GM12878 (cell line): ENCODE results near the gene PCNX1. TPM values are rescaled to one million over a fixed set of nuclear protein-coding genes. Genes with fewer than 3 reads are reported as not detected.

Experiments used
- BRCA1 ChIP-seq: IDR thresholded peaks from 2 replicates; pipeline ENCODE4 v1.6.1; 2011; ENCODE audit warnings: low read depth, low read length, improper control_type of control experiment
- CREB1 ChIP-seq: IDR thresholded peaks from 2 replicates; pipeline ENCODE4 v1.6.1; 2012; ENCODE audit warnings: low read depth, mild to moderate bottlenecking, inconsistent platforms
- EED ChIP-seq: sonication (generic); IDR thresholded peaks from 2 replicates; pipeline ENCODE4 v1.6.1; 2016; ENCODE audit warnings: antibody characterized with exemption, low read depth
- FOS ChIP-seq: IDR thresholded peaks from 3 replicates; pipeline ENCODE4 v1.6.1; 2011; ENCODE audit warnings: borderline replicate concordance; ENCODE audit not compliant: insufficient read length; ENCODE audit errors: extremely low read depth
- KDM1A ChIP-seq: fragments of 200-600 bp; sonication (generic); IDR thresholded peaks from 2 replicates; pipeline ENCODE4 v1.6.1; 2016; ENCODE audit warnings: borderline replicate concordance
- KLF5 ChIP-seq: fragments of 450-650 bp; IDR thresholded peaks from 2 replicates; pipeline ENCODE4 v1.6.1; 2014; ENCODE audit warnings: mild to moderate bottlenecking; ENCODE audit not compliant: partially characterized antibody
- MLLT1 ChIP-seq: fragments of 450-650 bp; IDR thresholded peaks from 2 replicates; pipeline ENCODE4 v1.6.1; 2016; ENCODE audit warnings: mild to moderate bottlenecking
- NBN ChIP-seq: fragments of 450-650 bp; IDR thresholded peaks from 2 replicates; pipeline ENCODE4 v1.6.1; 2016
- NFYA ChIP-seq: IDR thresholded peaks from 2 replicates; pipeline ENCODE4 v1.6.1; 2011; ENCODE audit warnings: low read depth, mild to moderate bottlenecking, low read length, improper control_type of control experiment, borderline replicate concordance
- NR2C1 ChIP-seq: fragments of 450-650 bp; IDR thresholded peaks from 2 replicates; pipeline ENCODE4 v1.6.1; 2017; ENCODE audit warnings: antibody characterized with exemption, mild to moderate bottlenecking, moderate library complexity
- RELA ChIP-seq: fragments of 450-650 bp; IDR thresholded peaks from 2 replicates; pipeline ENCODE4 v1.8.0; 2014; ENCODE audit warnings: borderline replicate concordance; ENCODE audit not compliant: partially characterized antibody
- SKIL ChIP-seq: fragments of 450-650 bp; IDR thresholded peaks from 2 replicates; pipeline ENCODE4 v1.6.1; 2017; ENCODE audit warnings: mild to moderate bottlenecking, low read depth, inconsistent platforms; ENCODE audit not compliant: poor library complexity, severe bottlenecking
- SRF ChIP-seq, 2 experiments: IDR thresholded peaks; 2 replicates each; pipeline ENCODE4 v1.6.1; 2011; ENCODE audit warnings: low read depth in 2 of 2, low read length in 2 of 2, mild to moderate bottlenecking in 1 of 2, moderate library complexity in 1 of 2
- TAF1 ChIP-seq: IDR thresholded peaks from 2 replicates; pipeline ENCODE4 v1.6.1; 2011; ENCODE audit warnings: mild to moderate bottlenecking, low read depth, low read length, borderline replicate concordance
- ZBTB33 ChIP-seq: fragments of 450-650 bp; IDR thresholded peaks from 2 replicates; pipeline ENCODE4 v1.6.1; 2017; ENCODE audit warnings: mild to moderate bottlenecking
- polyA plus RNA-seq, 11 experiments: library from polyadenylated mRNA; depleted of rRNA in 4 of 11; unstranded in 6 of 11; stranded (reverse) in 5 of 11; fragments of >200 nt; fragmentation: Nextera tagmentation in 4 of 11; fragmentation: Illumina TruSeq in 1 of 11; extraction: Ambion mirVana in 4 of 11; extraction: Trizol in 1 of 11; gene quantifications; 1 replicate in 1 of 11; 2 replicates in 10 of 11; pipeline versions ENCODE4 v1.2.1 to v1.2.3, GENCODE V29; 2011 to 2016; ENCODE audit warnings: inconsistent platforms in 2 of 11, missing spikeins in 2 of 11, low read depth in 1 of 11
- total RNA-seq, 4 experiments: library from RNA; depleted of rRNA in 3 of 4; stranded (reverse); fragments of >200 nt in 3 of 4; fragmentation: Illumina TruSeq in 1 of 4; extraction: Trizol in 1 of 4; gene quantifications; 2 replicates each; pipeline versions ENCODE4 v1.2.1 to v1.2.3, GENCODE V29; 2013 to 2021
- TF ChIP-seq, protein P1 (sequence below): fragments of 450-650 bp; IDR thresholded peaks from 2 replicates; pipeline ENCODE4 v1.6.1; 2018; ENCODE audit warnings: borderline replicate concordance, mild to moderate bottlenecking; ENCODE audit not compliant: partially characterized antibody
- TF ChIP-seq, protein P2 (sequence below): IDR thresholded peaks from 2 replicates; pipeline ENCODE4 v1.6.1; 2012; ENCODE audit warnings: low read depth, low read length, improper control_type of control experiment

PCNX1 gene
- total and polyA plus RNA-seq, 10 of the 15 experiments (the other 5 are each of a cell fraction or from before 2014, with no cell fraction given): 4.6 to 53.9 (median 20.5) TPM

GRCh38 chr14:70907176-70907995 lies at the start of gene PCNX1 (continued):
- TF ChIP-seq, protein P1, sequence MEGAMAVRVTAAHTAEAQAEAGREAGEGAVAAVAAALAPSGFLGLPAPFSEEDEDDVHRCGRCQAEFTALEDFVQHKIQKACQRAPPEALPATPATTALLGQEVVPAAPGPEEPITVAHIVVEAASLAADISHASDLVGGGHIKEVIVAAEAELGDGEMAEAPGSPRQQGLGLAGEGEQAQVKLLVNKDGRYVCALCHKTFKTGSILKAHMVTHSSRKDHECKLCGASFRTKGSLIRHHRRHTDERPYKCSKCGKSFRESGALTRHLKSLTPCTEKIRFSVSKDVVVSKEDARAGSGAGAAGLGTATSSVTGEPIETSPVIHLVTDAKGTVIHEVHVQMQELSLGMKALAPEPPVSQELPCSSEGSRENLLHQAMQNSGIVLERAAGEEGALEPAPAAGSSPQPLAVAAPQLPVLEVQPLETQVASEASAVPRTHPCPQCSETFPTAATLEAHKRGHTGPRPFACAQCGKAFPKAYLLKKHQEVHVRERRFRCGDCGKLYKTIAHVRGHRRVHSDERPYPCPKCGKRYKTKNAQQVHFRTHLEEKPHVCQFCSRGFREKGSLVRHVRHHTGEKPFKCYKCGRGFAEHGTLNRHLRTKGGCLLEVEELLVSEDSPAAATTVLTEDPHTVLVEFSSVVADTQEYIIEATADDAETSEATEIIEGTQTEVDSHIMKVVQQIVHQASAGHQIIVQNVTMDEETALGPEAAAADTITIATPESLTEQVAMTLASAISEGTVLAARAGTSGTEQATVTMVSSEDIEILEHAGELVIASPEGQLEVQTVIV: no peak
- no peak for TF ChIP-seq NBN
- TF ChIP-seq EED: no peak; the same call in 1 of the 2 replicates
- 0 out of 2 replicates have a peak, but pooled peaks have one; percentile 16 for TF ChIP-seq NR2C1
- no peak for TF ChIP-seq NFYA
- peak; percentile 67 for TF ChIP-seq CREB1
- TF ChIP-seq MLLT1: no peak
- no peak for TF ChIP-seq FOS
- no peak for TF ChIP-seq SKIL
- no peak for TF ChIP-seq KLF5
- TF ChIP-seq ZBTB33: no peak
- TF ChIP-seq KDM1A: no peak
- no peak; the same call in 1 of the 2 replicates for TF ChIP-seq TAF1
- TF ChIP-seq, protein P2, sequence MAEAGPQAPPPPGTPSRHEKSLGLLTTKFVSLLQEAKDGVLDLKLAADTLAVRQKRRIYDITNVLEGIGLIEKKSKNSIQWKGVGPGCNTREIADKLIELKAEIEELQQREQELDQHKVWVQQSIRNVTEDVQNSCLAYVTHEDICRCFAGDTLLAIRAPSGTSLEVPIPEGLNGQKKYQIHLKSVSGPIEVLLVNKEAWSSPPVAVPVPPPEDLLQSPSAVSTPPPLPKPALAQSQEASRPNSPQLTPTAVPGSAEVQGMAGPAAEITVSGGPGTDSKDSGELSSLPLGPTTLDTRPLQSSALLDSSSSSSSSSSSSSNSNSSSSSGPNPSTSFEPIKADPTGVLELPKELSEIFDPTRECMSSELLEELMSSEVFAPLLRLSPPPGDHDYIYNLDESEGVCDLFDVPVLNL: 0 out of 2 replicates have a peak, but pooled peaks have one; percentile 26
- no peak for TF ChIP-seq BRCA1
- 0 out of 4 replicates have a peak, but pooled peaks of 1 of the 2 experiments have one; percentile 23 for TF ChIP-seq SRF (IDR thresholded peaks at IDR 0.05; ENCODE audit: low read depth in 2 of 2, low read length in 2 of 2)
- peak; percentile 15 for TF ChIP-seq RELA
